Neuronal stem cell (in vitro differentiated cells): ENCODE data around the gene LMO4.

Experiments used
- DNase-seq: peaks from one replicate; pipeline ENCODE4 v3.0.0-alpha.2; 2013; ENCODE audit warnings: low spot score
- H2AFZ ChIP-seq: one replicate; pipeline ENCODE4 v1.6.1; 2013; ENCODE audit warnings: mild to moderate bottlenecking, low read length, inconsistent platforms
- H2AK5ac ChIP-seq: 2 replicates; pipeline ENCODE4 v1.6.1; 2013; ENCODE audit warnings: low read depth, mild to moderate bottlenecking, inconsistent platforms, low read length, moderate library complexity, mixed read lengths
- H2BK120ac ChIP-seq: 2 replicates; pipeline ENCODE4 v1.6.1; 2013; ENCODE audit warnings: low read depth, mild to moderate bottlenecking, inconsistent platforms, low read length, moderate library complexity, mixed read lengths
- H2BK12ac ChIP-seq: one replicate; pipeline ENCODE4 v1.6.1; 2013; ENCODE audit warnings: low read length, inconsistent platforms
- H2BK15ac ChIP-seq: 2 replicates; pipeline ENCODE4 v1.6.1; 2013; ENCODE audit warnings: mild to moderate bottlenecking, low read length, inconsistent platforms, mixed read lengths
- H2BK5ac ChIP-seq: one replicate; pipeline ENCODE4 v1.6.1; 2013; ENCODE audit warnings: inconsistent platforms, mild to moderate bottlenecking, low read length, moderate library complexity
- H3K14ac ChIP-seq: one replicate; pipeline ENCODE4 v1.6.1; 2013; ENCODE audit warnings: low read length, inconsistent platforms
- H3K18ac ChIP-seq: 2 replicates; pipeline ENCODE4 v1.6.1; 2013; ENCODE audit warnings: low read length, inconsistent platforms
- H3K23ac ChIP-seq: 2 replicates; pipeline ENCODE4 v1.6.1; 2013; ENCODE audit warnings: low read depth, mild to moderate bottlenecking, mixed read lengths, low read length, inconsistent platforms; ENCODE audit not compliant: poor library complexity
- H3K27ac ChIP-seq: replicated peaks from 3 replicates; pipeline ENCODE4 v1.5.1; 2013; ENCODE audit warnings: low read length, inconsistent platforms
- H3K27me3 ChIP-seq, 3 experiments: 2 replicates each; pipeline ENCODE4 v1.6.1; 2013; ENCODE audit warnings: low read length in 3 of 3, mild to moderate bottlenecking in 2 of 3, inconsistent platforms in 1 of 3, low read depth in 1 of 3, mixed read lengths in 1 of 3, moderate library complexity in 1 of 3; ENCODE audit not compliant: control insufficient read depth in 3 of 3, insufficient read depth in 3 of 3
- H3K36me3 ChIP-seq, 2 donors: replicated peaks in 1 of 2; 2 replicates each; pipeline ENCODE4 v1.6.1; 2013; ENCODE audit warnings: low read length in 2 of 2; ENCODE audit not compliant: control insufficient read depth in 2 of 2, insufficient read depth in 2 of 2
- H3K4ac ChIP-seq: 2 replicates; pipeline ENCODE4 v1.6.1; 2013; ENCODE audit warnings: inconsistent platforms, mild to moderate bottlenecking, low read length, moderate library complexity
- H3K4me1 ChIP-seq, 2 donors: 1 replicate in 1 of 2; 2 replicates in 1 of 2; pipeline ENCODE4 v1.6.1; 2013; ENCODE audit warnings: low read length in 2 of 2, low read depth in 1 of 2; ENCODE audit not compliant: control insufficient read depth in 2 of 2, insufficient read depth in 1 of 2
- H3K4me2 ChIP-seq: one replicate; pipeline ENCODE4 v1.6.1; 2013; ENCODE audit warnings: mild to moderate bottlenecking, low read length, inconsistent platforms; ENCODE audit not compliant: insufficient read depth, poor library complexity, severe bottlenecking
- H3K4me3 ChIP-seq, 2 donors: 2 replicates each; pipeline ENCODE4 v1.5.1; 2013; ENCODE audit warnings: low read length in 2 of 2, mild to moderate bottlenecking in 2 of 2, inconsistent platforms in 1 of 2, moderate library complexity in 1 of 2
- H3K79me1 ChIP-seq: one replicate; pipeline ENCODE4 v1.6.1; 2013; ENCODE audit warnings: low read depth, mild to moderate bottlenecking, inconsistent platforms, low read length, moderate library complexity
- H3K9ac ChIP-seq: one replicate; pipeline ENCODE4 v1.6.1; 2013; ENCODE audit warnings: mild to moderate bottlenecking, low read depth, low read length, inconsistent platforms; ENCODE audit not compliant: poor library complexity
- H3K9me3 ChIP-seq, 2 donors: replicated peaks in 1 of 2; 2 replicates each; pipeline versions ENCODE3 to v1.6.1; 2013; ENCODE audit warnings: low read length in 2 of 2, mild to moderate bottlenecking in 2 of 2, inconsistent platforms in 1 of 2, low read depth in 1 of 2, mixed read lengths in 1 of 2, moderate library complexity in 1 of 2; ENCODE audit not compliant: control insufficient read depth in 2 of 2, insufficient read depth in 1 of 2
- H4K8ac ChIP-seq: one replicate; pipeline ENCODE4 v1.6.1; 2013; ENCODE audit warnings: low read depth, mild to moderate bottlenecking, inconsistent platforms, low read length, moderate library complexity
- H4K91ac ChIP-seq: one replicate; pipeline ENCODE4 v1.6.1; 2013; ENCODE audit warnings: low read length, low read depth, mild to moderate bottlenecking, inconsistent platforms; ENCODE audit not compliant: poor library complexity
- WGBS, 2 donors: extraction: QIAGEN DNeasy Blood & Tissue Kit; methylation state at CpG; one replicate each; pipeline ENCODE4 v1.1.7; 2013; ENCODE audit warnings: missing lambda C conversion rate in 2 of 2, mixed read lengths in 1 of 2; ENCODE audit not compliant: insufficient read length in 2 of 2, insufficient replicate concordance in 1 of 2; ENCODE audit errors: extremely low coverage in 2 of 2; 5-methylcytosine and 5-hydroxymethylcytosine counted together

The LMO4 gene

DNA sequence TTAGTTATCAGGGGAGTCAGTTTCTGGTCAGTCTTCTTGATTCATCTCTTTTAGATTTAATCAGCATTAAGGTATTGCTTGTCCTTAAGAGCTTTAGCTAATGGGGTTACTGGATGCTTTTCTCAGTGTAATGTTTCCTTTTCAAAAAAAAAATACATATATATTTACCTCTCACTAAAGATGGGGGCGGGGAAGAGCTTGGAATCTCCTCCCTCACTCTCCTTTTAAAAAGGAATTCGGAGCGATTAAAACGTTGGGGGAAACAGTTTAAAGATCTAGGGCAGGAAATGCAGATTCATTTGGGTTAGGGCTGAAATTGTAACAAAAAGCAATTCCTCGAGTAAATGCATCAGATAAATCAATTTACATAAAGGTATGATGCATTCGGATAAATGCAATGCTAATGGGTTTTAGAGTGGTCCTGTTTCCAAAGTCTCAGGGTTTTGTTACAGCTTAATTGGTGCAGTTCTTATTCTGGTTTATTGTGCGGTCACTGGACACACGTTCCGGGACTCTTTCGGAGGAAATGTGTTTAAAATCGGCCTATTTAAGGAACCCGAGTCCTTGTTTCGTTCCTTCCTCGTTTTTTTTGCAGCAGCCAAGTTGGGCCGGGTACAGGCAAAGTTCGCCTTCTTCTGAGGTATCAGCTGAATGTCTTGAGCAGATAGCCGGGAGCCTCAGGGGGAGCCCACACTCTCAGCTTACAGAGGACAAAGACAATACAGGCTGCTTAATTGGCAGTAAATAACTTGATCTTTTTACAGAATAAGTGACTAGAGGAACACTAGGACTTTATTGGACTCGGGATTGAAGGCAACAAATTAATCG lies 1.6 kb downstream of the LMO4 start:
- peaks cover 7 to 19% of the 10 kb centered on the region in 2 donors for H3K4me1 ChIP-seq
- no peaks in the 10 kb centered on the region for H3K9me3 ChIP-seq
- no peaks in the 10 kb centered on the region for H3K79me1 ChIP-seq
- peak overlapping the region; percentile 57 to 84 for H3K4me3 ChIP-seq
- H2AK5ac ChIP-seq = no peak overlapping the region
- no peak overlapping the region for H3K23ac ChIP-seq
- H3K36me3 ChIP-seq = peaks cover 0 to 23% of the 10 kb centered on the region in 2 donors
- H2BK5ac ChIP-seq = no peak overlapping the region
- no peak overlapping the region for H4K91ac ChIP-seq
- peak overlapping the region; percentile 59 for H3K4me2 ChIP-seq
- H2BK120ac ChIP-seq = no peak overlapping the region
- H3K27ac ChIP-seq = peak overlapping the region; percentile 91
- DNase-seq = no peak
- no peak overlapping the region for H2BK12ac ChIP-seq
- peak overlapping the region; percentile 36 for H3K18ac ChIP-seq
- no CpG with 5 or more reads among the region's 19 CpGs for WGBS, 2 donors
- H2AFZ ChIP-seq = peak overlapping the region; percentile 91
- no peak overlapping the region for H3K9ac ChIP-seq
- no peak overlapping the region for H4K8ac ChIP-seq
- no peak overlapping the region for H3K4ac ChIP-seq
- H2BK15ac ChIP-seq = no peak overlapping the region
- peaks cover 0 to 3% (median 0%) of the 10 kb centered on the region in 3 experiments for H3K27me3 ChIP-seq
- no peak overlapping the region for H3K14ac ChIP-seq

DNA sequence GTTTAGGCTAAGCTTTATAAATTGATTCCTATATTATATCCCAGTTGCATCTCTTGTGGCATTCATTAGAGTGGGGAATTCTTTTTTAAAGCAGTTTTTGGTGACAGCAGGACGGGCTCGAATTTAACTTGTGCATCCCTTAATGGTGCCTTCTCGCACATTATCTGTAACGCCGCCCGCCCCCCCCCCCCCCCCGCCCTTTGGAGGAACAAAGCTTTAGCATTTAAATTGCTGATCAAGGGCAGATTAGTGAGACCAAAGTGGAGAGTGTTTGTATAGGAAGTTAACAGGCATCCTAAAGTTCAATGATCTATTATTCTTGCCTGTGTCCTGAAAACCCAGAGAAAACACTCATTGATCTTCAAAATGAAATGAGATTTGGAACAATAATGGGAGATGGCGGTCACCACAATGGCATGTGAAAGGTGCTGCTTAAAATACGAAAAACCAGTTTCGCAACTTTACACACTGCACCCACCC lies 2.2 kb downstream of the LMO4 start:
- H2BK5ac ChIP-seq = peak overlapping the region; percentile 68
- WGBS, 2 donors = no CpG with 5 or more reads among the region's 10 CpGs
- H3K4me3 ChIP-seq = peak overlapping the region; percentile 57 to 84
- no peak overlapping the region for H2BK15ac ChIP-seq
- peaks cover 7 to 19% of the 10 kb centered on the region in 2 donors for H3K4me1 ChIP-seq
- H3K4ac ChIP-seq = no peak overlapping the region
- no peak overlapping the region for H2AK5ac ChIP-seq
- no peak for DNase-seq
- H3K4me2 ChIP-seq = peak overlapping the region; percentile 60
- peak overlapping the region; percentile 88 for H3K9ac ChIP-seq
- H3K14ac ChIP-seq = no peak overlapping the region
- H4K91ac ChIP-seq = no peak overlapping the region
- peak overlapping the region; percentile 91 for H3K27ac ChIP-seq
- H3K79me1 ChIP-seq = no peaks in the 10 kb centered on the region
- H3K27me3 ChIP-seq = peaks cover 0 to 3% (median 0%) of the 10 kb centered on the region in 3 experiments
- H3K18ac ChIP-seq = peak overlapping the region; percentile 93
- H2BK12ac ChIP-seq = no peak overlapping the region
- peak overlapping the region; percentile 93 for H2AFZ ChIP-seq
- peak overlapping the region; percentile 87 for H3K23ac ChIP-seq
- H4K8ac ChIP-seq = peak overlapping the region; percentile 73
- peaks cover 0 to 23% of the 10 kb centered on the region in 2 donors for H3K36me3 ChIP-seq
- no peak overlapping the region for H2BK120ac ChIP-seq
- no peaks in the 10 kb centered on the region for H3K9me3 ChIP-seq

DNA sequence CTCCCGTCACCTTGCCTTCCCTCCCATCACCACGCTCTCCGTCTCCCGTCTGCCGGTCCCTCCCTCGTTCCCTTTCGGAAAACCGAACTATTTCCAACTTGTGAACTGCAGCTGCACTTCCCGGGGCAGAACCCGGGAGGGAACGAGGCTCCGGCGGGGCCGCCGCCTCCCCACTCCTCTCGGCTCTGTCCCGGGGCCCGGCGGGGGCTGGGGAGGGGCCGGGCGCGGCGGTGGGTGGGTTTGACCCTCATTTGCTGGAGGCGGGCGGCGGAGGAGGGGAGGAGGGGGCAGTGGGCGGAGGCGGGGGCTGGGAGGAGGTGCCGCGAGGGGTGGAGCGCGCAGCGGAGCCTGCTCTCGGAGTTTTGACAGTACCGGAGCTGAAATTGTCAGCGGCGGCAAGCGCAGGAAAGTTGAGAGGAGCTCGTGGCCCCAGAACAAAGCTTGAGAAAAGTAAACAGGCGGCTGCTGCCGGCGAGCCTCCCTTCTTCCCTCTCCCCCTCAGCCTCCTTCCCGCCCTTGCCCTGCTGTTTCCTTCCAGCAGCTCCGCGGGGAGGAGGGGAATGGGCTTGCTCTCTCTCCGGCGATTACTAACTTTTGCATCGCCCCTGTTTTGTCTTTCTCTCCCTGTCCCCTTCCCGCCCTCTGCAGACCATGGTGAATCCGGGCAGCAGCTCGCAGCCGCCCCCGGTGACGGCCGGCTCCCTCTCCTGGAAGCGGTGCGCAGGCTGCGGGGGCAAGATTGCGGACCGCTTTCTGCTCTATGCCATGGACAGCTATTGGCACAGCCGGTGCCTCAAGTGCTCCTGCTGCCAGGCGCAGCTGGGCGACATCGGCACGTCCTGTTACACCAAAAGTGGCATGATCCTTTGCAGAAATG lies 2.9 kb downstream of the LMO4 start:
- H3K23ac ChIP-seq = peak overlapping the region; percentile 87
- WGBS, 2 donors = no CpG with 5 or more reads among the region's 65 CpGs

More for the DNA sequence above, 2.9 kb downstream of the LMO4 start:
- Histone ChIP-seq H2BK5ac (peak overlapping the region; percentile 68), H3K14ac (peak overlapping the region; percentile 26), H3K4ac (no peak overlapping the region), H3K9me3 (no peaks in the 10 kb centered on the region), H2BK12ac (peak overlapping the region; percentile 43), H3K36me3 (peaks cover 0 to 23% of the 10 kb centered on the region in 2 donors), H4K8ac (peak overlapping the region; percentile 73), H3K4me2 (peak overlapping the region; percentile 71), H4K91ac (no peak overlapping the region), H3K4me1 (peaks cover 11 to 19% of the 10 kb centered on the region in 2 donors), H2AK5ac (peak overlapping the region; percentile 33), H3K4me3 (peak overlapping the region; percentile 57 to 86), H2BK120ac (no peak overlapping the region), H2AFZ (peak overlapping the region; percentile 93), H3K9ac (peak overlapping the region; percentile 89), H3K79me1 (no peaks in the 10 kb centered on the region), H3K27me3 (peaks cover 0 to 3% (median 0%) of the 10 kb centered on the region in 3 experiments), H3K18ac (peak overlapping the region; percentile 93), H3K27ac (peak overlapping the region; percentile 91), H2BK15ac (no peak overlapping the region)
- DNase-seq = peak; percentile 80
